K562 treated with DMSO at 1 percent for 4 hours (cell line): ENCODE results near the gene ATAD3A. TPM values are rescaled to one million over a fixed set of nuclear protein-coding genes. Genes with fewer than 3 reads are reported as not detected.

Source experiments
- total RNA-seq: library from RNA; unstranded; fragments of 300-600 nt; gene quantifications from 2 replicates; pipeline ENCODE4 v1.2.3, GENCODE V29; 2022; ENCODE audit not compliant: insufficient read depth

Gene ATAD3A
- total RNA-seq: 81.9 and 86.9 TPM in 2 replicates

DNA sequence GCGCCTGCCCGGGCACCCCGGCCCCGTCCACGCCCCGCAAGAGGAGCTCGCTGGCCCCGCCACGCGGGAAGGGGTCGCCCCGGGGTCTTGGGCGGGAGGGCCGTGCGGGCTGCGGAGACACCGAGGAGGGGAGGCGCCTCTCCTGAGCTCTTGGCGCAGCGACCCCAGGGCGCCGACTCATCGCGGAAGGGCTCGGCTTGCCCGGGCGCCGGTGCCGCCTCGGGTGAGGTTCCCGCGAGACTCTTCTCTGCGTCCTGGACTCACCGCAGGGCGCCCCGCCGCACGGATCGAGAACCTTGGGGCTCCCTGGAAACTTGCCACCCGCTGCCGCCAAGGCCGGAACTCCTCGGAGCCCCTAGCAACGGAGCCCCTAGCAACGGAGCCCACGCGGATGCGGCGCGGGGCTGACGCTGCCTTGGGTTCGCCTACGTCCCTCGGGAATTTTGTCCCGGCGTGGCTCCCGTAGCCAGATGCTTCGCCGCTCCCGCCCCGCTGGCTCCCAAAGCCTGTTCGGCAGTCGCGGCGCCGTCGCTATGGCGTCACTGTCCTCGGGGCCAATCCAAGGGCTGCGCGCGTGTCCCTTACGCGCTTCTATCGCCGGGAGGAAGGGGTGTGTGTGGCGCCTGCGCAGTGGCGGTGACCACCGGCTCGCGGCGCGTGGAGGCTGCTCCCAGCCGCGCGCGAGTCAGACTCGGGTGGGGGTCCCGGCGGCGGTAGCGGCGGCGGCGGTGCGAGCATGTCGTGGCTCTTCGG is at the start of gene ATAD3A:
Gene ATAD3A, plus strand, starts transcription at position 630 of the 753 bp plus-strand sequence. Its CDS starts 107 bp downstream, at position 737.

DNA sequence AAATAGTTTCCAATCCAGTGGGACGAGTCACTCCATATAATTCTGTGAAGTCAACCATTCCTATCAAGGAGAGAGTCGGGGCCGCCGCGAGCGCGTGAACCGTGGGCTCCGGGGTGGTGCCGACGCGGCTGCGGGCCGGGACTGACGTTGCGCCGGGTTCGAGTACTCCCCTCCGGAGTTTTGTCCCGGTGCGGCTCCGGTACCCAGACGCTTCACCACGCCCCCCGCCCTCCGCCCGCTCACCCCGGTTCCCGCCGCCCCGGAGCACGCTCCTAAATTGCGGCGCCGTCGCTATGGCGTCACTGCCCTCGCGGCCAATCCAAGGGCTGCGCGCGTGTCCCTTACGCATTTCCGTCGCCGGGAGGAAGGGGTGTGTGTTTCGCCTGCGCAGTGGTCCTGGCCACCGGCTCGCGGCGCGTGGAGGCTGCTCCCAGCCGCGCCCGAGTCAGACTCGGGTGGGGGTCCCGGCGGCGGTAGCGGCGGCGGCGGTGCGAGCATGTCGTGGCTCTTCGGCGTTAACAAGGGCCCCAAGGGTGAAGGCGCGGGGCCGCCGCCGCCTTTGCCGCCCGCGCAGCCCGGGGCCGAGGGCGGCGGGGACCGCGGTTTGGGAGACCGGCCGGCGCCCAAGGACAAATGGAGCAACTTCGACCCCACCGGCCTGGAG is 40.4 kb upstream of the ATAD3A start, which contains the start of gene ATAD3B:
Gene ATAD3B, plus strand, starts transcription at position 377 of the 664 bp plus-strand sequence. Its CDS starts 120 bp downstream, at position 497.

GRCh38 chr1:1540090-1540817 is 28.3 kb downstream of the ATAD3A start, which contains the start of gene TMEM240:
Gene TMEM240, minus strand, starts transcription at chr1:1540624. Its CDS starts 278 bp downstream, at chr1:1540346.

DNA sequence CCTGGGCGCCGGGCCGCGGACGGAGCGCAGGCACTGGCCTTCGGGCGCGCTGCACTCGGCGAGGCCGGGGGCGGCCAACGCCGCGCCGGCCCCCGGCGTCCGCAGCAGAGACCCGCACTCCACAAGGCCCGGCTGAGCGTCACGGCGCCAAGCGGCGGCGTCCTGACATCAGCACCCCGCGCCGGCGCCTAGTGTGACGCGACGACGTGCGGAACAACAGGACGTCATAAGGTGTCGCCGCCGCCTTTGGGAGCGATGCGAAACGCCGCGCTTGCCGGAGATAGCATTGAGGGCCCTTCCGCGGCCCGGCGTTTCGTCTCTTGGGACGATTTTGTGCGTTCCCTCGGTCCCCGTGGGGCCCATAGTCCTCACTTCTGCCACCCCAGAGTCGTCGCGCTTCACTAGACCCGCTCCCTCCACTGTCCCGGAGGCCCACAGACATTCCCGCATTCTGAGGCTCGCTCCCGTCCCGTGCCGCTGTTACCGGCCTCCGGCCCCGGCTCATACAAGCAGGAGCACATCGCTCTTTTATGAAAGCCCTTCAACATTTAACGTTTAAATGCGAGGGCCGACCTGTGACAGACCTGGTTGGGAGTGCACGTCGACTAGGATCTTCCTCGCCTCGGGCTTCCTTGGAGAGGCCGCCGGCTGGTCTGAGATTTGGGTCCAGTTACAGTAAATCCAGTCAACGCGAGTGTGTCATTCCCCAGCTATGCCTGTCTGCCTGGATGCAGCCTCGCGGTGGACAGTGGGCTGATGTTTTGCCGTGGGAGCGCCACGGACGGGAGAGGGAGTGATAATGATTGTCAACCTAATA is 63.0 kb downstream of the ATAD3A start, which contains the start of gene SSU72:
Gene SSU72, minus strand, starts transcription at position 143 of the 817 bp plus-strand sequence. CDS start 306 bp downstream, outside the sequence.

Other genes starting within 250 kb of the ATAD3A start
- gene UBE2J2, start 238.3 kb upstream of the ATAD3A start, total RNA-seq: 94.8 and 107 TPM in 2 replicates
- 0.46 and 1.7 TPM in 2 replicates for gene SCNN1D, start 231.7 kb upstream of the ATAD3A start, total RNA-seq
- gene ACAP3, start 204.2 kb upstream of the ATAD3A start, total RNA-seq: 30.5 and 48.6 TPM in 2 replicates
- 57.5 and 60.7 TPM in 2 replicates for gene PUSL1, start 203.6 kb upstream of the ATAD3A start, total RNA-seq
- 160 and 197 TPM in 2 replicates for gene INTS11, start 187.5 kb upstream of the ATAD3A start, total RNA-seq
- gene CPTP, start 187.4 kb upstream of the ATAD3A start, total RNA-seq: 23.1 and 23.7 TPM in 2 replicates
- gene TAS1R3, start 180.9 kb upstream of the ATAD3A start, total RNA-seq: 0.54 and 1.3 TPM in 2 replicates
- 81.9 and 96.3 TPM in 2 replicates for gene DVL1, start 162.7 kb upstream of the ATAD3A start, total RNA-seq
- 14.5 and 15.6 TPM in 2 replicates for gene MXRA8, start 153.6 kb upstream of the ATAD3A start, total RNA-seq
- gene AURKAIP1, start 137.0 kb upstream of the ATAD3A start, total RNA-seq: 225 and 272 TPM in 2 replicates
- gene CCNL2, start 112.8 kb upstream of the ATAD3A start, total RNA-seq: 96.0 and 157 TPM in 2 replicates
- 93.3 and 127 TPM in 2 replicates for gene MRPL20, start 104.9 kb upstream of the ATAD3A start, total RNA-seq
- gene ANKRD65, start 90.9 kb upstream of the ATAD3A start, total RNA-seq: not detected in 2 replicates
- gene VWA1, start 76.5 kb upstream of the ATAD3A start, total RNA-seq: 7.9 and 9.2 TPM in 2 replicates
- 0.15 TPM in 1 of 2 replicates, not detected in the other for gene ATAD3C, start 62.5 kb upstream of the ATAD3A start, total RNA-seq
- gene ATAD3B, start 40.4 kb upstream of the ATAD3A start, total RNA-seq: 16.8 and 24.2 TPM in 2 replicates
- not detected in 2 replicates for gene TMEM240, start 28.5 kb downstream of the ATAD3A start, total RNA-seq
- 200 and 228 TPM in 2 replicates for gene SSU72, start 62.7 kb downstream of the ATAD3A start, total RNA-seq
- gene FNDC10, start 88.0 kb downstream of the ATAD3A start, total RNA-seq: 3.3 and 4.2 TPM in 2 replicates
- gene MIB2, start 103.3 kb downstream of the ATAD3A start, total RNA-seq: 51.8 and 53.0 TPM in 2 replicates
- gene MMP23B, start 120.0 kb downstream of the ATAD3A start, total RNA-seq: 0.73 TPM in 1 of 2 replicates, not detected in the other
- gene CDK11B, start 146.8 kb downstream of the ATAD3A start, total RNA-seq: 38.4 and 40.7 TPM in 2 replicates
- 49.7 and 62.8 TPM in 2 replicates for gene SLC35E2B, start 180.6 kb downstream of the ATAD3A start, total RNA-seq
- gene CDK11A, start 212.2 kb downstream of the ATAD3A start, total RNA-seq: 50.6 and 64.9 TPM in 2 replicates